B cell (primary cell): ENCODE measurements around the gene SLC16A10. TPM values are rescaled to one million over a fixed set of nuclear protein-coding genes. Genes with fewer than 3 reads are reported as not detected.

Experiments used
- ATAC-seq: fragments of 200-7000 bp; cut with Tn5 transposase; one replicate; pipeline ENCODE4 v1.10.0; 2021; ENCODE audit warnings: low read depth, mild to moderate bottlenecking, moderate number of reproducible peaks, moderate library complexity
- CTCF ChIA-PET: fragments of 350-600 bp; sonication (Branson Sonifier 250); formaldehyde crosslinking; loops from one replicate; lab custom pipeline; 2021; ENCODE audit warnings: antibody characterized with exemption, inconsistent platforms; lab: Charles Lee
- POLR2A ChIA-PET: fragments of 350-600 bp; sonication (Branson Sonifier 250); formaldehyde crosslinking; loops from one replicate; lab custom pipeline; 2021; ENCODE audit warnings: antibody characterized with exemption; lab: Charles Lee
- DNase-seq: peaks from one replicate; pipeline ENCODE4 v3.0.0; 2013
- H2AFZ ChIP-seq: 2 replicates; pipeline ENCODE4 v1.6.1; 2012; ENCODE audit warnings: mild to moderate bottlenecking, low read depth, low read length; ENCODE audit not compliant: insufficient read depth, poor library complexity, severe bottlenecking
- H3K27ac ChIP-seq, 2 donors: 1 replicate in 1 of 2; 2 replicates in 1 of 2; pipeline ENCODE4 v1.5.1; 2012 to 2013; ENCODE audit warnings: low read length in 2 of 2, mild to moderate bottlenecking in 2 of 2, moderate library complexity in 1 of 2
- H3K27me3 ChIP-seq, 4 experiments: fragments of 200-600 bp in 1 of 4; sonication (generic) in 1 of 4; replicated peaks in 1 of 4; 1 replicate in 2 of 4; 2 replicates in 2 of 4; pipeline versions ENCODE4 v1.6.1 to v1.7.0; 2013 to 2016; ENCODE audit warnings: low read length in 3 of 4, mild to moderate bottlenecking in 2 of 4, mixed read lengths in 1 of 4, moderate library complexity in 1 of 4; ENCODE audit not compliant: insufficient read depth in 4 of 4, control insufficient read depth in 3 of 4; ENCODE audit errors: control extremely low read depth in 1 of 4
- H3K36me3 ChIP-seq, 2 experiments: replicated peaks in 1 of 2; 1 replicate in 1 of 2; 2 replicates in 1 of 2; pipeline versions ENCODE4 v1.6.1 to v1.7.1; 2013; ENCODE audit warnings: low read length in 1 of 2; ENCODE audit not compliant: insufficient read depth in 2 of 2, control insufficient read depth in 1 of 2; ENCODE audit errors: control extremely low read depth in 1 of 2, extremely low read depth in 1 of 2
- H3K4me1 ChIP-seq, 2 donors: fragments of 200-600 bp in 1 of 2; sonication (generic) in 1 of 2; 1 replicate in 1 of 2; 2 replicates in 1 of 2; pipeline versions ENCODE4 v1.5.1 to v1.6.1; 2013 to 2017; ENCODE audit warnings: low read length in 2 of 2; ENCODE audit not compliant: control insufficient read depth in 2 of 2, insufficient read depth in 2 of 2
- H3K4me2 ChIP-seq: replicated peaks from 2 replicates; pipeline ENCODE3; 2012; ENCODE audit warnings: mild to moderate bottlenecking, low read depth, low read length; ENCODE audit not compliant: poor library complexity, severe bottlenecking
- H3K4me3 ChIP-seq, 5 experiments: fragments of 200-600 bp in 1 of 5; sonication (generic) in 1 of 5; 1 replicate in 3 of 5; 2 replicates in 2 of 5; pipeline versions ENCODE4 v1.5.1 to v1.7.0; 2011 to 2016; ENCODE audit warnings: low read length in 4 of 5, mild to moderate bottlenecking in 4 of 5, low read depth in 2 of 5, control low read depth in 1 of 5, moderate library complexity in 1 of 5; ENCODE audit not compliant: insufficient read depth in 1 of 5; ENCODE audit errors: control extremely low read depth in 1 of 5, extremely low read depth in 1 of 5
- H3K79me2 ChIP-seq: fragments of 200-600 bp; sonication (generic); one replicate; pipeline ENCODE4 v1.6.0; 2016; ENCODE audit warnings: low read length; ENCODE audit not compliant: control insufficient read depth, insufficient read depth
- H3K9ac ChIP-seq: fragments of 200-600 bp; sonication (generic); 2 replicates; pipeline ENCODE4 v1.6.1; 2017; ENCODE audit warnings: mild to moderate bottlenecking, low read length, moderate library complexity
- H3K9me3 ChIP-seq, 3 donors: one replicate each; pipeline versions ENCODE4 v1.6.1 to v1.7.1; 2013; ENCODE audit warnings: low read length in 2 of 3; ENCODE audit not compliant: control insufficient read depth in 2 of 3, insufficient read depth in 1 of 3; ENCODE audit errors: control extremely low read depth in 1 of 3
- H4K20me1 ChIP-seq: 2 replicates; pipeline ENCODE4 v1.6.0; 2012; ENCODE audit warnings: mild to moderate bottlenecking, low read length; ENCODE audit not compliant: insufficient read depth, control insufficient read depth, poor library complexity, severe bottlenecking
- H3K27ac Mint-ChIP-seq: one replicate; pipeline ENCODE4 v1.8.0; 2021; ENCODE audit warnings: mixed read lengths
- H3K27me3 Mint-ChIP-seq: one replicate; pipeline ENCODE4 v1.8.0; 2021; ENCODE audit warnings: mixed read lengths
- H3K4me1 Mint-ChIP-seq: one replicate; pipeline ENCODE4 v1.8.0; 2021; ENCODE audit warnings: mixed read lengths
- H3K4me3 Mint-ChIP-seq: one replicate; pipeline ENCODE4 v1.8.0; 2021; ENCODE audit warnings: mixed read lengths
- H3K9me3 Mint-ChIP-seq: one replicate; pipeline ENCODE4 v1.8.0; 2022; ENCODE audit warnings: mixed read lengths; ENCODE audit not compliant: insufficient read depth
- EZH2 ChIP-seq: IDR thresholded peaks from 2 replicates; pipeline ENCODE4 v1.6.1; 2012; ENCODE audit warnings: borderline replicate concordance, low read depth, mild to moderate bottlenecking, moderate library complexity, low read length; ENCODE audit not compliant: insufficient read depth, poor library complexity, severe bottlenecking
- WGBS: methylation state at CpG from one replicate; pipeline ENCODE4 v1.1.5; 2013; ENCODE audit warnings: missing lambda C conversion rate; ENCODE audit not compliant: insufficient coverage; 5-methylcytosine and 5-hydroxymethylcytosine counted together
- intact Hi-C: fragments of 100-400 bp; cut with micrococcal nuclease; formaldehyde crosslinking; loops from one replicate; pipeline ENCODE4 v1.10.0; 2022
- polyA plus RNA-seq: library from polyadenylated mRNA; depleted of rRNA; stranded (reverse); fragments of >200 nt; gene quantifications from 2 replicates; pipeline ENCODE4 v1.2.3, GENCODE V29; 2012
- total RNA-seq, 2 donors: library from RNA; stranded (reverse); fragments of 120-200 nt in 1 of 2; gene quantifications; 1 replicate in 1 of 2; 2 replicates in 1 of 2; pipeline versions ENCODE4 v1.2.3 to v1.2.4, GENCODE V29; 2013 to 2022
- TF ChIP-seq, protein P1 (sequence below): fragments of 200-600 bp; IDR thresholded peaks from one replicate; pipeline ENCODE4 v1.8.0; 2022; ENCODE audit warnings: antibody characterized with exemption, mild to moderate bottlenecking

The SLC16A10 gene
- total and polyA plus RNA-seq, 2 donors (not counting 1 experiment from before 2014, with no cell fraction given), result 0.06 to 0.71 TPM

- no peak overlapping the region for H3K9ac ChIP-seq
- H3K27ac ChIP-seq, result no peak overlapping the region
- peaks cover 5 to 9% of the 10 kb centered on the region in 2 donors for H3K4me1 ChIP-seq
- no peak overlapping the region for H3K4me2 ChIP-seq
- H2AFZ ChIP-seq, result no peak overlapping the region
- peaks cover 2 to 38% of the 10 kb centered on the region in 2 experiments for H3K36me3 ChIP-seq
- intact Hi-C loops, result no loop called here
- no peak for ATAC-seq
- peaks cover 59% of the 10 kb centered on the region for H3K79me2 ChIP-seq
- H3K4me3 ChIP-seq, result no peak overlapping the region
- Mint-ChIP-seq H3K4me1 (peaks cover 25% of the 10 kb centered on the region), H3K9me3 (no peaks in the 10 kb centered on the region), H3K27ac (no peak overlapping the region), H3K27me3 (no peaks in the 10 kb centered on the region), H3K4me3 (no peak overlapping the region)
- TF ChIP-seq EZH2, result no peak
- TF ChIP-seq, protein P1, sequence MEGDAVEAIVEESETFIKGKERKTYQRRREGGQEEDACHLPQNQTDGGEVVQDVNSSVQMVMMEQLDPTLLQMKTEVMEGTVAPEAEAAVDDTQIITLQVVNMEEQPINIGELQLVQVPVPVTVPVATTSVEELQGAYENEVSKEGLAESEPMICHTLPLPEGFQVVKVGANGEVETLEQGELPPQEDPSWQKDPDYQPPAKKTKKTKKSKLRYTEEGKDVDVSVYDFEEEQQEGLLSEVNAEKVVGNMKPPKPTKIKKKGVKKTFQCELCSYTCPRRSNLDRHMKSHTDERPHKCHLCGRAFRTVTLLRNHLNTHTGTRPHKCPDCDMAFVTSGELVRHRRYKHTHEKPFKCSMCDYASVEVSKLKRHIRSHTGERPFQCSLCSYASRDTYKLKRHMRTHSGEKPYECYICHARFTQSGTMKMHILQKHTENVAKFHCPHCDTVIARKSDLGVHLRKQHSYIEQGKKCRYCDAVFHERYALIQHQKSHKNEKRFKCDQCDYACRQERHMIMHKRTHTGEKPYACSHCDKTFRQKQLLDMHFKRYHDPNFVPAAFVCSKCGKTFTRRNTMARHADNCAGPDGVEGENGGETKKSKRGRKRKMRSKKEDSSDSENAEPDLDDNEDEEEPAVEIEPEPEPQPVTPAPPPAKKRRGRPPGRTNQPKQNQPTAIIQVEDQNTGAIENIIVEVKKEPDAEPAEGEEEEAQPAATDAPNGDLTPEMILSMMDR, result no peak
- ChIA-PET CTCF (interaction anchor here (1.0 to 1.1 kb wide), 2 partner anchors 98 to 213 kb away, joined by 3 read pairs; no protein-coding TSS in a partner anchor), POLR2A (interaction anchor here (0.6 kb wide), 1 partner anchor 256 kb away, joined by 4 read pairs; no protein-coding TSS in a partner anchor)
- DNase-seq, result no peak
- no peaks in the 10 kb centered on the region for H3K9me3 ChIP-seq
- 100% methylated on average over 1 of the region's 6 CpGs for WGBS
- no peaks in the 10 kb centered on the region for H4K20me1 ChIP-seq
- no peaks in the 10 kb centered on the region for H3K27me3 ChIP-seq
These were observed 178.5 kb downstream of the SLC16A10 start for GRCh38 chr6:111265842-111266241.

DNA sequence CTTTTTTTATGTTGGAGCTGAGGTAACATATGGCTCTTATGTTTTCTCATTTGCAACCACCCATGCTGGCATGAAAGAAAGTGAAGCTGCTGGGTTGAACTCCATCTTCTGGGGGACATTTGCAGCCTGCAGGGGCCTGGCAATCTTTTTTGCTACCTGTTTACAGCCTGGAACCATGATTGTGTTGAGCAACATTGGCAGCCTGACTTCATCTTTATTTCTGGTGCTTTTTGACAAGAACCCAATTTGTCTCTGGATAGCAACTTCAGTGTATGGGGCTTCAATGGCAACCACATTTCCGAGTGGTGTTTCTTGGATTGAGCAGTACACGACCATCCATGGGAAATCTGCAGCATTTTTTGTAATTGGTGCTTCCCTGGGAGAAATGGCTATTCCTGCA, 179.0 kb downstream of the SLC16A10 start:
- no peak overlapping the region for H3K9ac ChIP-seq
- no peaks in the 10 kb centered on the region for H3K9me3 ChIP-seq
- ChIA-PET CTCF (interaction anchor here (1.0 kb wide), 1 partner anchor 97 kb away, joined by 3 read pairs; no protein-coding TSS in a partner anchor), POLR2A (interaction anchor here (0.6 kb wide), 1 partner anchor 256 kb away, joined by 4 read pairs; no protein-coding TSS in a partner anchor)
- no peaks in the 10 kb centered on the region for H3K27me3 ChIP-seq
- H3K27ac ChIP-seq, result peak overlapping the region in 1 of 2 donors; percentile 5
- no peaks in the 10 kb centered on the region for H4K20me1 ChIP-seq
- TF ChIP-seq, protein P1, result no peak
- no peak for TF ChIP-seq EZH2
- Mint-ChIP-seq H3K27me3 (no peaks in the 10 kb centered on the region), H3K4me1 (peaks cover 22% of the 10 kb centered on the region), H3K27ac (no peak overlapping the region), H3K4me3 (no peak overlapping the region), H3K9me3 (no peaks in the 10 kb centered on the region)
- peaks cover 58% of the 10 kb centered on the region for H3K79me2 ChIP-seq
- peaks cover under 1 to 7% of the 10 kb centered on the region in 2 donors for H3K4me1 ChIP-seq
- H3K4me2 ChIP-seq, result no peak overlapping the region
- DNase-seq, result no peak
- H3K36me3 ChIP-seq, result peaks cover 2 to 38% of the 10 kb centered on the region in 2 experiments
- no peak for ATAC-seq
- H2AFZ ChIP-seq, result no peak overlapping the region
- no peak overlapping the region for H3K4me3 ChIP-seq
- 94% methylated on average over 2 of the region's 2 CpGs for WGBS
- intact Hi-C loops, result no loop called here
